ENCODE results near the gene BCKDK.

The BCKDK gene

GRCh38 chr16:31063843-31064611 lies 44.2 kb upstream of the BCKDK start:
- H3K27ac ChIP-seq (replicated peaks) = no peak overlapping the region
- H3K4me3 ChIP-seq (replicated peaks; ENCODE audit: insufficient read depth, low read length) = no peak overlapping the region
- TF ChIP-seq REST (IDR thresholded peaks at IDR 0.05; ENCODE audit: insufficient replicate concordance, low read depth) = no peak
- TF ChIP-seq CTCF (IDR thresholded peaks at IDR 0.05; ENCODE audit: insufficient read depth, low read length) = no peak
- no peak for TF ChIP-seq POLR2AphosphoS5 (IDR thresholded peaks at IDR 0.05; ENCODE audit: low read depth)
- no peak for TF ChIP-seq GABPA (IDR thresholded peaks at IDR 0.05; ENCODE audit: low read depth)
- no peak for TF ChIP-seq SPI1 (IDR thresholded peaks at IDR 0.05; ENCODE audit: borderline replicate concordance, low read depth)
- DNase-seq (ENCODE audit: low read depth in 1 of 2, low spot score in 1 of 2) = no peak
- no peaks in the 10 kb centered on the region for H3K27me3 ChIP-seq (ENCODE audit: insufficient read depth, poor library complexity, severe bottlenecking)

- Histone ChIP-seq H3K27ac (replicated peaks) (peak overlapping the region; percentile 70), H3K27me3 (ENCODE audit: insufficient read depth, poor library complexity, severe bottlenecking) (no peaks in the 10 kb centered on the region), H3K4me3 (replicated peaks; ENCODE audit: insufficient read depth, low read length) (no peak overlapping the region)
- DNase-seq (ENCODE audit: low read depth in 1 of 2, low spot score in 1 of 2) = no peak
- no peak for TF ChIP-seq POLR2AphosphoS5 (IDR thresholded peaks at IDR 0.05; ENCODE audit: low read depth)
- TF ChIP-seq GABPA (IDR thresholded peaks at IDR 0.05; ENCODE audit: low read depth) = no peak
- no peak for TF ChIP-seq REST (IDR thresholded peaks at IDR 0.05; ENCODE audit: insufficient replicate concordance, low read depth)
- TF ChIP-seq CTCF (IDR thresholded peaks at IDR 0.05; ENCODE audit: insufficient read depth, low read length) = no peak
- no peak for TF ChIP-seq SPI1 (IDR thresholded peaks at IDR 0.05; ENCODE audit: borderline replicate concordance, low read depth)
Observed at GRCh38 chr16:31064882-31065461, 43.2 kb upstream of the BCKDK start.

GRCh38 chr16:31067342-31067741 lies 40.8 kb upstream of the BCKDK start:
- no peaks in the 10 kb centered on the region for H3K27me3 ChIP-seq (ENCODE audit: insufficient read depth, poor library complexity, severe bottlenecking)
- no peak for TF ChIP-seq POLR2AphosphoS5 (IDR thresholded peaks at IDR 0.05; ENCODE audit: low read depth)
- no peak for TF ChIP-seq REST (IDR thresholded peaks at IDR 0.05; ENCODE audit: insufficient replicate concordance, low read depth)
- TF ChIP-seq CTCF (IDR thresholded peaks at IDR 0.05; ENCODE audit: insufficient read depth, low read length) = no peak
- no peak for TF ChIP-seq GABPA (IDR thresholded peaks at IDR 0.05; ENCODE audit: low read depth)
- no peak for TF ChIP-seq SPI1 (IDR thresholded peaks at IDR 0.05; ENCODE audit: borderline replicate concordance, low read depth)
- H3K4me3 ChIP-seq (replicated peaks; ENCODE audit: insufficient read depth, low read length) = no peak overlapping the region
- DNase-seq (ENCODE audit: low read depth in 1 of 2, low spot score in 1 of 2) = no peak
- no peak overlapping the region for H3K27ac ChIP-seq (replicated peaks)

Data from HL-60 (cell line).